Stimulated activated naive CD8-positive, alpha-beta T cell treated with anti-CD3 and anti-CD28 coated beads, Interleukin-15, Interleukin-2, amounts not matched to agents 100 ng/mL and 50 ng/mL, for 24 hours (primary cell): ENCODE results near the gene CMTM1.
"Not testable (repeated sequence)": the region's sequence is repeated elsewhere in the genome, so short reads cannot be mapped to it uniquely, and the experiment has no call there.

Experiments
- H3K27ac Mint-ChIP-seq: one replicate; pipeline ENCODE4 v1.8.0; 2021; ENCODE audit warnings: mild to moderate bottlenecking, mixed read lengths
- H3K27me3 Mint-ChIP-seq: one replicate; pipeline ENCODE4 v1.8.0; 2021; ENCODE audit warnings: mixed read lengths
- H3K36me3 Mint-ChIP-seq: one replicate; pipeline ENCODE4 v1.8.0; 2021; ENCODE audit warnings: low read depth, mixed read lengths
- H3K4me1 Mint-ChIP-seq: one replicate; pipeline ENCODE4 v1.8.0; 2021; ENCODE audit warnings: low read depth, mixed read lengths
- H3K4me3 Mint-ChIP-seq: one replicate; pipeline ENCODE4 v1.8.0; 2021; ENCODE audit warnings: mild to moderate bottlenecking, mixed read lengths
- H3K9me3 Mint-ChIP-seq: one replicate; pipeline ENCODE4 v1.8.0; 2021; ENCODE audit warnings: mixed read lengths

The CMTM1 gene

GRCh38 chr16:66588981-66589713 is 22.9 kb downstream of the CMTM1 start:
- Mint-ChIP-seq H3K36me3 (no peaks in the 10 kb centered on the region), H3K27ac (peak overlapping the region; percentile 4), H3K9me3 (no peaks in the 10 kb centered on the region), H3K4me1 (peaks cover 40% of the 10 kb centered on the region), H3K4me3 (peak overlapping the region; percentile 70), H3K27me3 (peaks cover 3% of the 10 kb centered on the region)

- Mint-ChIP-seq H3K9me3 (no peaks in the 10 kb centered on the region), H3K4me1 (peaks cover 40% of the 10 kb centered on the region), H3K36me3 (no peaks in the 10 kb centered on the region), H3K4me3 (peak overlapping the region; percentile 70), H3K27me3 (peaks cover 3% of the 10 kb centered on the region), H3K27ac (peak overlapping the region; percentile 46)
These were observed 24.1 kb downstream of the CMTM1 start for GRCh38 chr16:66590322-66590721.

GRCh38 chr16:66591018-66591417 is 24.8 kb downstream of the CMTM1 start:
- H3K9me3 Mint-ChIP-seq: no peaks in the 10 kb centered on the region
- H3K4me1 Mint-ChIP-seq: peaks cover 36% of the 10 kb centered on the region
- no peaks in the 10 kb centered on the region for H3K36me3 Mint-ChIP-seq

GRCh38 chr16:66592241-66592640 is 26.0 kb downstream of the CMTM1 start:
- Mint-ChIP-seq H3K9me3 (no peaks in the 10 kb centered on the region), H3K4me1 (peaks cover 41% of the 10 kb centered on the region)

More at GRCh38 chr16:66591018-66591417, 24.8 kb downstream of the CMTM1 start:
- Mint-ChIP-seq H3K27ac (no peak overlapping the region), H3K27me3 (peaks cover 3% of the 10 kb centered on the region), H3K4me3 (peak overlapping the region; percentile 70)

GRCh38 chr16:66592814-66593213 is 26.6 kb downstream of the CMTM1 start:
- Mint-ChIP-seq H3K4me3 (no peak overlapping the region), H3K27ac (no peak overlapping the region), H3K9me3 (no peaks in the 10 kb centered on the region), H3K36me3 (no peaks in the 10 kb centered on the region), H3K27me3 (peaks cover 3% of the 10 kb centered on the region), H3K4me1 (peaks cover 40% of the 10 kb centered on the region)

More at GRCh38 chr16:66592241-66592640, 26.0 kb downstream of the CMTM1 start:
- Mint-ChIP-seq H3K27me3 (peaks cover 3% of the 10 kb centered on the region), H3K27ac (no peak overlapping the region), H3K4me3 (no peak overlapping the region), H3K36me3 (no peaks in the 10 kb centered on the region)

- H3K36me3 Mint-ChIP-seq: no peaks in the 10 kb centered on the region
- H3K4me1 Mint-ChIP-seq: peaks cover 34% of the 10 kb centered on the region
- H3K4me3 Mint-ChIP-seq: no peak overlapping the region
- H3K27ac Mint-ChIP-seq: no peak overlapping the region
- peaks cover 3% of the 10 kb centered on the region for H3K27me3 Mint-ChIP-seq
- no peaks in the 10 kb centered on the region for H3K9me3 Mint-ChIP-seq
These were observed 28.5 kb downstream of the CMTM1 start for GRCh38 chr16:66594739-66595138.

- H3K36me3 Mint-ChIP-seq, H3K9me3 Mint-ChIP-seq, H3K4me3 Mint-ChIP-seq, H3K27me3 Mint-ChIP-seq: not testable (repeated sequence)
- peak overlapping the region; percentile 49 for H3K27ac Mint-ChIP-seq
- H3K4me1 Mint-ChIP-seq: peaks cover 24% of the 10 kb centered on the region
These were observed 30.3 kb downstream of the CMTM1 start for GRCh38 chr16:66596559-66596958.

GRCh38 chr16:66596986-66597848 is 31.0 kb downstream of the CMTM1 start:
- no peak overlapping the region for H3K4me3 Mint-ChIP-seq
- H3K9me3 Mint-ChIP-seq: peaks cover 3% of the 10 kb centered on the region
- peaks cover 24% of the 10 kb centered on the region for H3K4me1 Mint-ChIP-seq
- H3K36me3 Mint-ChIP-seq: peaks cover 5% of the 10 kb centered on the region
- H3K27me3 Mint-ChIP-seq: no peaks in the 10 kb centered on the region
- H3K27ac Mint-ChIP-seq: no peak overlapping the region

- Mint-ChIP-seq H3K4me1 (peaks cover 29% of the 10 kb centered on the region), H3K27me3 (no peaks in the 10 kb centered on the region), H3K27ac (no peak overlapping the region), H3K36me3 (peaks cover 5% of the 10 kb centered on the region), H3K9me3 (peaks cover 3% of the 10 kb centered on the region), H3K4me3 (no peak overlapping the region)
These were observed 31.9 kb downstream of the CMTM1 start for GRCh38 chr16:66598111-66598510.

- Mint-ChIP-seq H3K27me3 (no peaks in the 10 kb centered on the region), H3K9me3 (peaks cover 3% of the 10 kb centered on the region), H3K4me3 (no peak overlapping the region), H3K36me3 (peaks cover 5% of the 10 kb centered on the region), H3K4me1 (peaks cover 36% of the 10 kb centered on the region), H3K27ac (no peak overlapping the region)
These were observed 33.5 kb downstream of the CMTM1 start for GRCh38 chr16:66599726-66600125.

- Mint-ChIP-seq H3K4me3 (no peak overlapping the region), H3K4me1 (peaks cover 36% of the 10 kb centered on the region), H3K27me3 (no peaks in the 10 kb centered on the region)
These were observed 34.2 kb downstream of the CMTM1 start for GRCh38 chr16:66600477-66600876.

GRCh38 chr16:66601471-66601870 is 35.2 kb downstream of the CMTM1 start:
- peaks cover 44% of the 10 kb centered on the region for H3K4me1 Mint-ChIP-seq
- H3K4me3 Mint-ChIP-seq: no peak overlapping the region
- H3K36me3 Mint-ChIP-seq: peaks cover 5% of the 10 kb centered on the region
- H3K27me3 Mint-ChIP-seq: no peaks in the 10 kb centered on the region
- H3K9me3 Mint-ChIP-seq: peaks cover 3% of the 10 kb centered on the region
- H3K27ac Mint-ChIP-seq: no peak overlapping the region

More at GRCh38 chr16:66600477-66600876, 34.2 kb downstream of the CMTM1 start:
- peaks cover 5% of the 10 kb centered on the region for H3K36me3 Mint-ChIP-seq
- no peak overlapping the region for H3K27ac Mint-ChIP-seq
- H3K9me3 Mint-ChIP-seq: peaks cover 3% of the 10 kb centered on the region

GRCh38 chr16:66603537-66604375 is 37.5 kb downstream of the CMTM1 start:
- Mint-ChIP-seq H3K27me3 (no peaks in the 10 kb centered on the region), H3K9me3 (peaks cover 3% of the 10 kb centered on the region), H3K36me3 (peaks cover 9% of the 10 kb centered on the region), H3K27ac (peak overlapping the region; percentile 89), H3K4me3 (peak overlapping the region; percentile 88), H3K4me1 (peaks cover 46% of the 10 kb centered on the region)

GRCh38 chr16:66604376-66605176 is 38.3 kb downstream of the CMTM1 start, which contains the start of gene CMTM3:
CMTM3 (plus strand) TSS chr16:66604704; CDS start chr16:66604806, 102 bp downstream.
- Mint-ChIP-seq H3K4me1 (peaks cover 46% of the 10 kb centered on the region), H3K27ac (peak within 1 kb of the TSS; percentile 89), H3K9me3 (peaks cover 3% of the 10 kb centered on the region), H3K4me3 (peak within 1 kb of the TSS; percentile 88), H3K36me3 (peaks cover 9% of the 10 kb centered on the region), H3K27me3 (no peaks in the 10 kb centered on the region)
